ENCODE measurements around the gene LRRC18.

GRCh38 chr10:48907730-48908129 lies 31.9 kb downstream of the LRRC18 start:
- TF ChIP-seq CTCF (IDR thresholded peaks at IDR 0.05) (no peak), POLR2A (IDR thresholded peaks at IDR 0.05) (no peak)

Measured in uterus (tissue), 2 donors.